Fibroblast of the conjunctiva (primary cell): ENCODE results near the gene UQCRQ.
"Not testable (repeated sequence)": the region's sequence is repeated elsewhere in the genome, so short reads cannot be mapped to it uniquely, and the experiment has no call there.

Source experiments
- DNase-seq: peaks from one replicate; pipeline ENCODE4 v3.0.0-alpha.2; 2010; ENCODE audit warnings: low read depth

The UQCRQ gene

DNA sequence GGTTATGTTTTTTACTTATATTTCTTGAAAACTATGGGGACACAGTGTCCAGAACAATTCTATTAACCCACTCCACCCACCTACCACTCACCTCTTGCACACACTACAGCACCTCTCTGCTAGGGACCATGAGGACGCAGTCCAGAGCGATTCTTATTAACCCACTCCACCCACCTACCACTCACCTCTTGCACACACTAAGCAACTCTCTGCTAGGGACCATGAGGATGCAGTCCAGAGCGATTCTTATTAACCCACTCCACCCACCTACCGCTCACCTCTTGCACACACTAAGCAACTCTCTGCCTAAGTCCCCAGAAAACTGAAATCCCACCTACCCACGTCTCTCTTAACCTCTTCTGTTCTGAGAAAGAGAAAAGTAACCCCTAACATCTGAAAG is 33.8 kb upstream of the UQCRQ start:
- no peak for DNase-seq

DNA sequence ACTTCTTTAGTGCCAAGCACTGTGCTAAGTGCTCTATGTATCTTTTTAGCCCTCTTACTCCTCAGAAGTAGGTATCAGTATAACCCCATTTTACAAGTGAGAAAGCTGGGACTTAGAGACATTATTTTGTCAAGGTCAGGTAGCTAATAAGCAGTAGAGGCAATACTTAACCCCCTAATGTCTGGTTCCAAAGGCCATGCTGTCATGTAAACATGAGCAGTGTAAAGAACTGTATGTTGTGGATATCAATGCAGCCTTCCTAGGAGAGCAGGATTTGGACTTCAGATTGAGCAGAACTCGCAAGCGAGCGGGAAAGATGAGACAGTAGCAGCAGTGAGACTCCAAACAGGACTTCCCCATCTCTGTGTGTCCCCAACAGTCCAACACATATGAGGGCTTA is 32.4 kb upstream of the UQCRQ start:
- DNase-seq: no peak

GRCh38 chr5:132836852-132837251 is 29.6 kb upstream of the UQCRQ start:
- no peak for DNase-seq

DNA sequence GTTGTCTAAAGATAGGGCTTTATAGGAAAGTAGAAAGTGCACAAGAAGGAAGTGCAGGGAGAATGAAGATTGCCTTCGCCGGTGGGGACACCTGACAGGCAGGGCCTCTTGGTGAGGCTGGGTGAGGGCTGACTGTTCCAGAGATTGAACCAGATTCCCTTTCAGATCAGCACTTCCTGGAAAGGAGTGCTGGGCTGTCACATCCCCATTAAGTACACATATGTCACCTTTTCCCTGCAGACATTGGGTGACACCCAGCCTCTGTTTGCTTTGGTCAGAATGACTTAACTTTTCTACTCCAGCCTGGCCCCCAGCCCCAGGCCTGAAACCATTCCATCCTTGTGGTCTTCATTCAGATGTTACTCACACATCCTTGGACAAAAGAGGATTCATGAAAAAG is 28.6 kb upstream of the UQCRQ start:
- DNase-seq: no peak

GRCh38 chr5:132838516-132839282 is 27.7 kb upstream of the UQCRQ start:
- DNase-seq: no peak

- no peak for DNase-seq
Observed at GRCh38 chr5:132839426-132840301, 26.8 kb upstream of the UQCRQ start.

GRCh38 chr5:132840313-132840712 is 26.1 kb upstream of the UQCRQ start:
- DNase-seq: no peak

DNA sequence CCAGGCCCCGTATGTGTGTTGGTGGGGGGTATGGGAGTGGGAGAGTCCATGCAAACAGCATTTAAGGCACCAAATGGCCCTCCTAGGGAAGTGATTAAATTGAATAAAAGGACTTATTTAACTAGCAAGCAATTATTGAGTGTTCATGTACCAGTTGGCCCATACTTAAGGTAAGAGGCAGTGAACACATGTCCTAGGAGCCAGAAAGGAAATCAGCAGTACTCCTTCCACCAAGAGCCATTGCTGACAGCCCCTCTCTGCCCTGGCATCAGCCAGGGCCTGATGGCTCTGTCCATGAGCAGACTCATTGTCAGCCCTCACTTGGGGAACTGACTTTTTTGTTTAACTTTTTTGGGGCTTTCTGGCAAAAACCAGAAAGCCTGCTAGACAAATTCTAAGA is 25.5 kb upstream of the UQCRQ start:
- DNase-seq: no peak

DNA sequence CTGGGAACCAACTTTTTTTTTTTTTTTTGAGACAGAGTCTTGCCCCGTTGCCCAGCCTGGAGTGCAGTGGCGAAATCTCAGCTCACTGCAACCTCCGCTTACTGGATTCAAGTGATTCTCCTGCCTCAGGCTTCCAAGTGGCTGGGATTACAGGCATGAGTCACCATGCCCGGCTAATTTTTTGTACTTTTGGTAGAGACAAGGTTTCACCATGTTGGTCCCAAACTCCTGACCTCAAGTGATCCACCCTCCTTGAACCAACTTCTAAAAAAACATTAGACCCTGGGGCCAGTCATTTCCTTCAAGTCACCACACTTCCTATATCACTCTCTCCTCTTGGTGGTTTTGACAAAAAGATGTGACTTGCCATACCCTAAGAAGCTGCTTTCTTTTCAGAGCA is 25.1 kb upstream of the UQCRQ start:
- no peak for DNase-seq

DNA sequence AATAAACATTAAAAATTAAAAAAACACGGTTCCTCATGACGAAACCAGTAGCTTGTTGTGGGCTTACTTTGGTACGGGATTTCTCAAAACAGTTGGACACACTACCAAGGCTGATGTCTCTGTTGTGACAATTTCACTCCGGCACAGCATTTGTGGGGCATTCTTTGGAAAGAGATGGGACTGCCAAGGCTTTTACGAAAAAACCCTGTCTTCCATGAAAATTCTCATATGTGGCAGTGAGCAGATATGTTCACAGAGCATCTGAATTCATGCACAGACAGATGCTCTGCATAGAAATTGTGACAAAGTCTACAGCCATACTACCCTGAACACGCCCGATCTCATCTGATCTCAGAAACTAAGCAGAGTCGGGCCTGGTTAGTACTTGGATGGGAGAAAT is 18.2 kb upstream of the UQCRQ start:
- DNase-seq: no peak

GRCh38 chr5:132849347-132849746 is 17.1 kb upstream of the UQCRQ start:
- no peak for DNase-seq

DNA sequence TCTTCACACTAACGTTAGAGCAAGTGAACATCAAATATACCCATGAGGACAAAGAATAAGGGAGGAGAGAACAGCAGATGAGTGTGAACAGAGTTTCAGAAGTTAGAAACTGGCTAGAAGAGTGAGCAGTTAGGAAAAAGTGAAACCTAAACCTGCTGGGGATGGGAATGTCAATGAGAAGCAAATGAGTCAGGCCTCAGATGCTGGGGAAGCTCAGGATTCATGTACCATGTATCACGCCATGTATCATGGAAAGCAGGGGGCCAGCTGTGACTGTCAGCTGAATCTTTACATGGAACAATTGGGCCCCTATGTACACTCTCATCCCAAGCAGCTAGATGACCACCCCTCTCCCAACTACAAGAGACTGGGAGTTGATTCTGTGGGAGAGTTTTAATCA is 16.4 kb upstream of the UQCRQ start:
- no peak for DNase-seq

DNA sequence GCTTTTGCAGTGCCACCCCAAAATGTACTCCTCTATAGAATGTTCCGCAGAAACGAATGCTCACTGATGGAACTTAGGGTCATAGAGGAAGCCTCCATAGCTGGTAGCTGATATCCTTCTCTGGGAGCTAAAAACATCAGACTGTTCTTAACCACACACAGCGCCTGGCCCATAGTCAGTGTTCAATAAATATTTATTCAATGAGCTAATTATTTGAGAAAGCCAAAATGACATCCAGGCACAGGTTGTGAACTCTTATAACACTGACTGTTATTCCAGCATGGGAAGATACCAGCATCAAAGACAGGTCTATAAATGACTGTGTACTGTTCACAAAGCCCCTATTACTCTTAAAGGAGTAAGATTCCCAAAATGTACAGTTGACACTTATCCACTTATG is 13.1 kb upstream of the UQCRQ start:
- no peak for DNase-seq

- no peak for DNase-seq
Observed at GRCh38 chr5:132853790-132854189, 12.7 kb upstream of the UQCRQ start.

DNA sequence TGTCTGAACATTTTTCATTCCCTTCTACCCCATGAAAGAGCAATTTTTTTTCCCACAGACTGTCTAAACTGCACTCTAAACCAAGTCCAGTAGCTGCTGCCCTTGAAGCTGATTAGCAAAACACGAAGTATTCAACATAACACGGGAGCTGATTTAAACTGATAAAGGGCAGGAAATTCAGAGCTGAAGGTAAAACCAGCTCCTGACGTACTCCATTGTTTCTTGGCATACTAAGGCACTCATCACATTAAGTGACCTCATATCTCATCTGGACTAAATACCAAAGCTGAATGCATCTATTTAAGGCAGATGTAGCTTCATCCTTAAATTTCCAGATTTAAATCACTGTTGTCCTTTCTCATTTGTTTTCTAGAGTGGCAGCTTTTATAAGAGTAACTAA is 12.1 kb upstream of the UQCRQ start:
- no peak for DNase-seq

DNA sequence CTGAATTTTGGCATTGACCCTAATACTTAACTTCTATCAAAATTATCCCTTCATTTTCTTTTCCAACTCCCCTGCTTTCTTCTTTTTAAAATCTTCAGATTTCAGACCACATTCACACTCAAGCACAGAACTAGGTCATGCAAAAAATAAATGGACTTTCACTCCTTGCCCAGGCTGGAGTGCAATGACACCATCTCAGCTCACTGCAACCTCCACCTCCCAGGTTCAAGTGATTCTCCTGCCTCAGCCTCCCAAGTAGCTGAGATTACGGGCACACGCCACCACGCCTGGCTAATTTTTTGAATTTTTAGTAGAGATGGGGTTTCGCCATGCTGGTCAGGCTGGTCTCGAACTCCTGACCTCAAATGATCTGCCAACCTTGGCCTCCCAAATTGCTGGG is 11.4 kb upstream of the UQCRQ start:
- not testable (repeated sequence) for DNase-seq

- no peak for DNase-seq
Observed at GRCh38 chr5:132856011-132856410, 10.4 kb upstream of the UQCRQ start.

DNA sequence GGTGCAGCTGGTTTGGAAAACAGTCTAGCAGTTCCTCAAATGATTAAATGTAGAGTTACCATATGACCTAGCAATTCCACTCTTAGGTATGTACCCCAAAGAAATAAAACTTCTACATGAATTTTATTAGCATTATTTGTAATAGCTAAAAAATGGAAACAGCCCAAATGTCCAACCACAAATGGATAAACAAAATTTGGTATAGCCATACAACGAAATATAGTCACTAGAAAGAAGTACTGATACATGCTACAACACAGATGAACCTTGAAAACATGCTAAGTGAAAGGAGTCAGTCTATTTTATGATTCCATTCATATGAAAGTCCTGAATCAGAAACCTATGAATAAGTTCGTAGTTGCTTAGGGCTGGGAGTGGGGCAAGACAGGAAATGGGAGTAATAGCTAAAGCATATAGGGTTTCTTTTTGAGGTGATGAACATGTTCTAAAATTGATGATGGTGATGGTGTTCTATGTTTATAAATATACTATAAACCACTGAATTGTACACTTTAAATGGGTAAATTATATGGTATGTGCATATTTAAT is 6.5 kb upstream of the UQCRQ start:
- DNase-seq: no peak

- DNase-seq: no peak
Observed at GRCh38 chr5:132860742-132861141, 5.7 kb upstream of the UQCRQ start.

DNA sequence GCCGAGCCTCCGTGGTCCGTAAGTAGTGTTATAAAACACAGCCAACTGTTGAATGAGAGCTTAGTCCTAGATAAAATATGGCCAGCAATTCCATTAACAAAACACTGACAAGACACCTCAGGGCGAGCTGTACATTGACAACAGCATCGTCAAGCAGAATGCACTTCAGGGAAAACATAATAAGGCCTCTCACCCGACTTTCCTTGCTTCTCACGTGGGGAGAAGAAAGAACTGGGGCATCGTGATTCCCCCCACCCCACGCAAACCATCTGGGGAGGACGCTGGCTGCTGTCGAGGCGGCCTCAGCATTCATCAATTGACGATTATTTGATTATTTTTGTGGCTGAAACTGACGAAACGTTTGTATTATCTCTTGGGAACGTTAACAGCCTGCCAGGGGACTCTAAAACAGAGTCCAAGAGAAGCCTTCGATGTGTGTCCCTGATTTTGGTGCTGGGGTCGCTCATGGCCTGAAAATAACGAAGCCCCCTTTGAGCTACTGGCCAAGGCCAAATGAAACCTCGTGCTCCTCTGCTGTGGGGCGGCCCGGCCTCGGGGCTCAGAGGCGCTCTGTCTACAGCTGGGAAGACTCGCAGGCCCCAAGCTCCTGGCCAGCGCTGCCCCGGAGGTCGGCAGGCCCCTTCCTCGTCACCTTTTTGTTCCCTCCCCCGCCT is 637 bp upstream of the UQCRQ start:
- no peak for DNase-seq

- no peak for DNase-seq
Observed at GRCh38 chr5:132867046-132867451, 607 bp downstream of the UQCRQ start.

DNA sequence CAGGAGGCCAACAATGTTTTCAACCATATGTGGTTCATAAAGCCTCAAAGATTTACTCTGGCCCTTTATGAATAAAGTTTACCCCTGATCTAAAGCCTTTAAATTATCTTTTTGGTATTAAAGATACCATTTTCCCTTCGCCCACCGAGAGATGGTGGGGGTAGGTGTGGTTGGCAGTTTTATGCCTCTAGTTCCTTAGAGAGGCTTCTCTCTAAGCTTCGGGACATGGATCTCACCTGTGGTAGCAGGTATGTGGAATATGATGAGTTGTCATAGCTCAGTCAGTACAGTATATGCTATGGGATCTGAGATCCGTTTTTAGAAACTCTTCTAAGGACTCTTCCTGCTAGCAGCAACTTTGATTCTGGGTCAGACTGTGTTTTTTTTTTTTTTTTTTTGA is 2.3 kb downstream of the UQCRQ start:
- DNase-seq: no peak

GRCh38 chr5:132870801-132871200 is 4.4 kb downstream of the UQCRQ start:
- no peak for DNase-seq
